OCI-LY3 (cell line): ENCODE measurements around the gene DTNBP1.

ENCODE experiments used
- CTCF ChIP-seq: fragments of 200-600, 300-600 bp; sonication (generic); IDR thresholded peaks from 2 replicates; pipeline ENCODE4 v1.5.1; 2014; ENCODE audit warnings: antibody characterized with exemption, low read length, low read depth
- EZH2phosphoT487 ChIP-seq: fragments of 200-600 bp; shearing (Covaris generic); IDR thresholded peaks from 2 replicates; pipeline ENCODE4 v1.6.1; 2018; ENCODE audit warnings: antibody characterized with exemption, mixed run types, low read depth

DNA sequence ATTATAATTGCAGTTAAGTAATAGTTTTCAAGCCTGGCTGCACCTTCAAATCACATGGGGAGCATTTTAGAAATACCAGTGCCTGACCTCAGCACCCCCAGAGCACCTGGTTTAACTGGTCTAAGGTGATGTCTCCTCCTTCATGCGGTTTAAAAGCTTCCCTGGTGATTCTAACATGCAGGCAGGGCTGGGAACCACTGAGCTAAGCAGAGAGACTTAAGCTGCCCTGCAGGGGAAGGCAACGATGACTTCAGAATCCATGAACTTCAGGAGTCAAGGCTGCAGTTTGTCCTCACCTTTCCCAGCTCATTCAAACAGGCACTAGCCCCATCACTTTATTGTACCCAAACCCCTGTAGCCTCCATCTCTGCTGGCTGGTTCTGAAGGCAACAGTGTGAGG, 6.1 kb upstream of the DTNBP1 start:
- TF ChIP-seq CTCF (no peak), EZH2phosphoT487 (no peak)
